Transverse colon (tissue), 3 donors: ENCODE results near the gene BIN2.

Experiments used
- EP300 ChIP-seq: sonication (generic); formaldehyde crosslinking; IDR thresholded peaks from one replicate; pipeline ENCODE4 v1.6.1; 2017; ENCODE audit warnings: antibody characterized with exemption, low read depth
- POLR2A ChIP-seq: fragments of 450-650 bp; IDR thresholded peaks from one replicate; pipeline ENCODE4 v1.6.1; 2016; ENCODE audit warnings: antibody characterized with exemption, mild to moderate bottlenecking, moderate library complexity
- POLR2AphosphoS5 ChIP-seq, 3 donors: sonication (generic); formaldehyde crosslinking; IDR thresholded peaks; one replicate each; pipeline ENCODE4 v1.6.1; 2016; ENCODE audit warnings: antibody characterized with exemption in 3 of 3

GRCh38 chr12:51359851-51360250 lies 35.9 kb upstream of the BIN2 start:
- TF ChIP-seq POLR2A (no peak), POLR2AphosphoS5 (IDR thresholded peaks at IDR 0.05) (no peak), EP300 (no peak)
